SK-N-SH (cell line): ENCODE data around the gene PPIL1. TPM values are rescaled to one million over a fixed set of nuclear protein-coding genes. Genes with fewer than 3 reads are reported as not detected.

Source experiments
- CTCF ChIA-PET: fragments of 300-600, 350-600 bp; formaldehyde crosslinking; extraction: SDS; loops from one replicate; lab custom pipeline; 2021; lab: Yijun Ruan, JAX
- POLR2A ChIA-PET: fragments of 350-600 bp; sonication (Branson Sonifier 250); formaldehyde crosslinking; extraction: SDS; loops from one replicate; lab custom pipeline; 2020; ENCODE audit warnings: antibody characterized with exemption, inconsistent platforms; lab: Yijun Ruan, JAX
- DNase-seq: peaks from one replicate; pipeline ENCODE4 v3.0.0; 2012
- H2AFZ ChIP-seq: fragments of 200-600 bp; sonication (generic); 2 replicates; pipeline ENCODE4 v1.8.1; 2016; ENCODE audit warnings: antibody characterized with exemption, mild to moderate bottlenecking, low read depth
- H3F3A ChIP-seq: fragments of 200-600 bp; sonication (generic); replicated peaks from 2 replicates; pipeline ENCODE3; 2016; ENCODE audit warnings: antibody characterized with exemption, mild to moderate bottlenecking; ENCODE audit not compliant: insufficient read depth
- H3K27ac ChIP-seq, 2 experiments: fragments of 200-500 bp in 1 of 2; fragments of 200-600 bp in 1 of 2; sonication (Bioruptor generic) in 1 of 2; sonication (generic), shearing (Covaris generic) in 1 of 2; 2 replicates each; pipeline versions ENCODE4 v1.5.1 to v1.6.1; 2014 to 2016; ENCODE audit warnings: low read depth in 2 of 2, inconsistent platforms in 1 of 2, low read length in 1 of 2, mild to moderate bottlenecking in 1 of 2, mixed read lengths in 1 of 2
- H3K27me3 ChIP-seq: fragments of 200-600 bp; sonication (generic), shearing (Covaris generic); 2 replicates; pipeline ENCODE4 v1.6.1; 2016; ENCODE audit warnings: mixed run types; ENCODE audit not compliant: insufficient read depth
- H3K36me3 ChIP-seq, 2 experiments: fragments of 200-500 bp in 1 of 2; fragments of 200-600 bp in 1 of 2; sonication (Bioruptor generic) in 1 of 2; sonication (generic) in 1 of 2; replicated peaks in 1 of 2; 2 replicates each; pipeline versions ENCODE3 to v1.5.1; 2014 to 2016; ENCODE audit warnings: low read length in 1 of 2, mild to moderate bottlenecking in 1 of 2; ENCODE audit not compliant: insufficient read depth in 2 of 2, control insufficient read depth in 1 of 2
- H3K4me1 ChIP-seq, 2 experiments: fragments of 200-500 bp in 1 of 2; fragments of 200-600 bp in 1 of 2; sonication (Bioruptor generic) in 1 of 2; sonication (generic), shearing (Covaris generic) in 1 of 2; 2 replicates each; pipeline versions ENCODE4 v1.5.1 to v1.6.1; 2014 to 2016; ENCODE audit warnings: low read depth in 1 of 2, low read length in 1 of 2, mixed run types in 1 of 2; ENCODE audit not compliant: insufficient read depth in 2 of 2, control insufficient read depth in 1 of 2
- H3K4me2 ChIP-seq: fragments of 200-600 bp; sonication (generic), shearing (Covaris generic); 2 replicates; pipeline ENCODE4 v1.6.1; 2017; ENCODE audit warnings: mixed run types
- H3K4me3 ChIP-seq, 2 experiments: fragments of 200-500 bp in 1 of 2; fragments of 200-600 bp in 1 of 2; sonication (Bioruptor generic) in 1 of 2; sonication (generic), shearing (Covaris generic) in 1 of 2; 2 replicates each; pipeline versions ENCODE4 v1.5.1 to v1.8.1; 2014 to 2016; ENCODE audit warnings: low read depth in 2 of 2, inconsistent platforms in 1 of 2, low read length in 1 of 2, mild to moderate bottlenecking in 1 of 2, mixed read lengths in 1 of 2, moderate library complexity in 1 of 2
- H3K79me2 ChIP-seq: fragments of 200-600 bp; sonication (generic); 2 replicates; pipeline ENCODE4 v1.8.1; 2017; ENCODE audit warnings: mild to moderate bottlenecking; ENCODE audit not compliant: insufficient read depth
- H3K9ac ChIP-seq: fragments of 200-600 bp; sonication (generic); 2 replicates; pipeline ENCODE4 v1.6.1; 2017; ENCODE audit warnings: mixed run types
- H3K9me2 ChIP-seq: fragments of 200-600 bp; sonication (generic); 2 replicates; pipeline ENCODE4 v1.6.1; 2017; ENCODE audit warnings: mixed run types
- H3K9me3 ChIP-seq: fragments of 200-600 bp; sonication (generic); 2 replicates; pipeline ENCODE4 v1.6.1; 2017; ENCODE audit warnings: mixed run types, mild to moderate bottlenecking, moderate library complexity
- H4K20me1 ChIP-seq: fragments of 200-600 bp; sonication (generic); 2 replicates; pipeline ENCODE4 v1.6.1; 2017; ENCODE audit warnings: mild to moderate bottlenecking, mixed run types; ENCODE audit not compliant: insufficient read depth
- CHD2 ChIP-seq: fragments of 150-350 bp; IDR thresholded peaks from 2 replicates; pipeline ENCODE4 v1.6.1; 2018; ENCODE audit warnings: low read length; ENCODE audit not compliant: partially characterized antibody
- CTCF ChIP-seq: fragments of 200-600 bp; sonication (generic); IDR thresholded peaks from 2 replicates; pipeline ENCODE4 v1.6.1; 2017; ENCODE audit warnings: antibody characterized with exemption, mild to moderate bottlenecking, moderate library complexity
- ELF1 ChIP-seq: IDR thresholded peaks from 2 replicates; pipeline ENCODE4 v1.4.0; 2012
- EZH2phosphoT487 ChIP-seq: fragments of 200-600 bp; sonication (generic); IDR thresholded peaks from 2 replicates; pipeline ENCODE4 v1.6.1; 2017; ENCODE audit warnings: low read depth, mixed run types, mild to moderate bottlenecking, antibody characterized with exemption, moderate library complexity, borderline replicate concordance
- FOSL2 ChIP-seq: IDR thresholded peaks from 2 replicates; pipeline ENCODE4 v1.4.0; 2012; ENCODE audit warnings: low read depth, mild to moderate bottlenecking, moderate library complexity, borderline replicate concordance
- GABPA ChIP-seq: IDR thresholded peaks from 2 replicates; pipeline ENCODE4 v1.4.0; 2012; ENCODE audit warnings: low read depth, mild to moderate bottlenecking
- GATA2 ChIP-seq: sonication (generic); formaldehyde crosslinking; IDR thresholded peaks from 2 replicates; pipeline ENCODE4 v1.5.0; 2020; ENCODE audit warnings: mild to moderate bottlenecking, missing genetic modification reagents
- MAX ChIP-seq: IDR thresholded peaks from 2 replicates; pipeline ENCODE4 v1.4.0; 2012; ENCODE audit warnings: low read depth
- MEF2A ChIP-seq: IDR thresholded peaks from 2 replicates; pipeline ENCODE4 v1.4.0; 2012; ENCODE audit warnings: low read depth, borderline replicate concordance
- MXI1 ChIP-seq: IDR thresholded peaks from 2 replicates; pipeline ENCODE4 v1.6.1; 2012; ENCODE audit warnings: mild to moderate bottlenecking, low read depth, low read length, improper control_type of control experiment
- NRF1 ChIP-seq: IDR thresholded peaks from 2 replicates; pipeline ENCODE4 v1.6.1; 2012; ENCODE audit warnings: low read depth, mild to moderate bottlenecking, low read length
- POLR2AphosphoS5 ChIP-seq: IDR thresholded peaks from 2 replicates; pipeline ENCODE4 v1.6.1; 2012; ENCODE audit warnings: low read depth, low read length
- RAD21 ChIP-seq: IDR thresholded peaks from 2 replicates; pipeline ENCODE4 v1.6.1; 2012; ENCODE audit warnings: mild to moderate bottlenecking, low read length
- REST ChIP-seq: IDR thresholded peaks from 2 replicates; pipeline ENCODE4 v1.6.1; 2012; ENCODE audit warnings: mild to moderate bottlenecking, low read depth, low read length, moderate library complexity
- RFX5 ChIP-seq: IDR thresholded peaks from 2 replicates; pipeline ENCODE4 v1.6.1; 2012; ENCODE audit warnings: mild to moderate bottlenecking, improper control_type of control experiment, low read length
- SIN3A ChIP-seq: IDR thresholded peaks from 2 replicates; pipeline ENCODE4 v1.6.1; 2012; ENCODE audit warnings: low read depth, mild to moderate bottlenecking, low read length, moderate library complexity, borderline replicate concordance
- WGBS: methylation state at CpG from one replicate; pipeline ENCODE4 v1.1.6; 2017; ENCODE audit warnings: low lambda C conversion rate; 5-methylcytosine and 5-hydroxymethylcytosine counted together
- polyA plus RNA-seq, 3 experiments: library from polyadenylated mRNA; depleted of rRNA; stranded (reverse); fragments of >200 nt; gene quantifications; 2 replicates each; pipeline ENCODE4 v1.2.3, GENCODE V29; 2012
- TF ChIP-seq, protein P1 (sequence below): IDR thresholded peaks from 2 replicates; pipeline ENCODE4 v1.4.0; 2012; ENCODE audit warnings: low read depth, borderline replicate concordance

The PPIL1 gene
- polyA plus RNA-seq, 1 of the 3 experiments (the other 2 are of a cell fraction): 36.6 TPM

DNA sequence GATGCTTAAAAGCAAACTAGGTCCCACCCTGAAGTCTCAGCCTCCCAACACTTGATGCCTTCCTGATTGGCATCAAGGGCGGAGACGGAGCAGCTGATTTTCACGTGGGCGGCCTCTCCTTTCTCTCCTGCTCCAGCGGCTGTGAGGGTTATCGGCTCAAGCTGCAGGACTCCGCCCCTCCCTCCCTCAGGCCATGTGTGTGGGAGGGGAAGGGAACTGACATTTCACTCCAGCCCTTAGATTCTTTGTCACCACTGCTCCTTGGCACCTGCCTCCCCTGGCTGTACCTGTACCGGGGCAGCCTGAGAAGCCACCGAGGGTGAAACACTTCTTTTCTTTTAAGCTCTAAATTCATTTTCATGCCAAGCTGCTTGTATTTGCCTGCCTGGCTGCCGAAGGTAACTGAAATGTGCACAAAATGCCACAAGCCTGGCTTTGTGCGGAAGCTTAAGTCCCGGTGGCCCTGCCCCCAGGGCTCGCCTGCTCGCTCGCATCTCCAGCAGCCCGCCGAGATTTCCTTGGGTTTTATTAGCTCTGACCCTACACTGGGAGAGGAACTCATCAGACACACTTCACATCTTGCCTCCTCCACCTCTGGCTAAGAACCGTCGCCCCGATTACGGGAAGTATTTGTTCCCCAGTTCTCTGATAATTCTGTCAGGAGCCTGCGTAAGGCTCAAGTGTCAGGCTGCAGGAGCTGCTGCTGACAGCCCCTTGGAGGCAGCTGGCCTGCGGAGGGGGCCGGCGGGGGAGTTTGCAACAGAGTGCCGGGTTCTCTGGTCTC lies 25.8 kb downstream of the PPIL1 start:
- WGBS: 91% methylated on average over 18 of the region's 26 CpGs
- Histone ChIP-seq H3K9me2 (no peaks in the 10 kb centered on the region), H3K79me2 (no peaks in the 10 kb centered on the region), H3K4me3 (no peak overlapping the region), H3K4me1 (peaks cover 8 to 21% of the 10 kb centered on the region in 2 experiments; a peak in 2 of 4 replicates), H2AFZ (no peak overlapping the region), H3K9me3 (no peaks in the 10 kb centered on the region), H3K9ac (no peak overlapping the region), H3K27ac (no peak overlapping the region), H3K36me3 (peaks cover 9 to 13% of the 10 kb centered on the region in 2 experiments), H3K27me3 (no peaks in the 10 kb centered on the region), H4K20me1 (no peaks in the 10 kb centered on the region), H3F3A (no peaks in the 10 kb centered on the region), H3K4me2 (no peak overlapping the region)
- ChIA-PET POLR2A (interaction anchor here (0.6 to 1.2 kb wide), 2 partner anchors 25 to 251 kb away, joined by 3 read pairs; no protein-coding TSS in a partner anchor), CTCF (interaction anchor here (1.1 to 7.2 kb wide), 12 partner anchors 8 to 90 kb away, joined by 4 to 200 read pairs (median 8); partner anchors contain the start of gene PPIL1)
- TF ChIP-seq SIN3A (no peak), REST (no peak), MEF2A (no peak), MAX (no peak), POLR2AphosphoS5 (no peak), RFX5 (no peak)
- peak; percentile 51 for DNase-seq

GRCh38 chr6:36847991-36848390 lies 26.6 kb downstream of the PPIL1 start:
- no peak overlapping the region for H3K27ac ChIP-seq
- no peak for DNase-seq
- ChIA-PET CTCF (interaction anchor here (1.1 to 7.2 kb wide), 6 partner anchors 9 to 81 kb away, joined by 4 to 200 read pairs (median 4); no protein-coding TSS in a partner anchor), POLR2A (no interaction called here)
- H3K36me3 ChIP-seq: peaks cover 5 to 9% of the 10 kb centered on the region in 2 experiments
- H3F3A ChIP-seq: no peaks in the 10 kb centered on the region
- no peak overlapping the region for H3K4me3 ChIP-seq
- no peak overlapping the region for H3K4me2 ChIP-seq
- H3K9ac ChIP-seq: no peak overlapping the region
- WGBS: 96% methylated on average over 6 of the region's 6 CpGs
- H3K9me2 ChIP-seq: no peaks in the 10 kb centered on the region
- no peak overlapping the region for H2AFZ ChIP-seq
- peaks cover 0 to 27% of the 10 kb centered on the region in 2 experiments; a peak in 1 of 4 replicates for H3K4me1 ChIP-seq
- no peaks in the 10 kb centered on the region for H4K20me1 ChIP-seq
- H3K79me2 ChIP-seq: no peaks in the 10 kb centered on the region
- H3K9me3 ChIP-seq: no peaks in the 10 kb centered on the region
- H3K27me3 ChIP-seq: no peaks in the 10 kb centered on the region
- TF ChIP-seq, protein P1, sequence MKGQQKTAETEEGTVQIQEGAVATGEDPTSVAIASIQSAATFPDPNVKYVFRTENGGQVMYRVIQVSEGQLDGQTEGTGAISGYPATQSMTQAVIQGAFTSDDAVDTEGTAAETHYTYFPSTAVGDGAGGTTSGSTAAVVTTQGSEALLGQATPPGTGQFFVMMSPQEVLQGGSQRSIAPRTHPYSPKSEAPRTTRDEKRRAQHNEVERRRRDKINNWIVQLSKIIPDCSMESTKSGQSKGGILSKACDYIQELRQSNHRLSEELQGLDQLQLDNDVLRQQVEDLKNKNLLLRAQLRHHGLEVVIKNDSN: no peak
- TF ChIP-seq GATA2 (CRISPR knock-in tag): no peak
- TF ChIP-seq RAD21: no peak
- TF ChIP-seq SIN3A: no peak
- no peak for TF ChIP-seq EZH2phosphoT487
- no peak for TF ChIP-seq CHD2
- no peak for TF ChIP-seq NRF1
- no peak for TF ChIP-seq ELF1
- no peak for TF ChIP-seq POLR2AphosphoS5
- no peak for TF ChIP-seq CTCF
- no peak for TF ChIP-seq GABPA
- TF ChIP-seq MXI1: no peak
- TF ChIP-seq FOSL2: no peak
- no peak for TF ChIP-seq MEF2A
- no peak for TF ChIP-seq MAX
